ENCODE data around the gene CCDC40.

- no peak for TF ChIP-seq CTCF (IDR thresholded peaks at IDR 0.05)
- no peak for TF ChIP-seq POLR2A (IDR thresholded peaks at IDR 0.05)
- TF ChIP-seq POLR2AphosphoS5 (IDR thresholded peaks at IDR 0.05) = no peak
Observed at GRCh38 chr17:80087346-80088265, 51.2 kb downstream of the CCDC40 start.
